Subcutaneous abdominal adipose tissue (tissue), 5 donors: ENCODE measurements around the gene JMY.

Experiments
- H3K27ac ChIP-seq: one replicate; pipeline ENCODE4 v1.7.0; 2013; ENCODE audit warnings: low read depth, mild to moderate bottlenecking, inconsistent platforms, low read length, moderate library complexity
- H3K27me3 ChIP-seq, 5 donors: one replicate each; pipeline ENCODE4 v1.7.0; 2013; ENCODE audit warnings: low read length in 5 of 5, inconsistent platforms in 1 of 5; ENCODE audit not compliant: control insufficient read depth in 5 of 5, insufficient read depth in 4 of 5
- H3K36me3 ChIP-seq, 5 donors: one replicate each; pipeline ENCODE4 v1.7.0; 2013; ENCODE audit warnings: low read length in 5 of 5; ENCODE audit not compliant: control insufficient read depth in 5 of 5, insufficient read depth in 5 of 5
- H3K4me1 ChIP-seq, 5 donors: one replicate each; pipeline ENCODE4 v1.7.0; 2013; ENCODE audit warnings: low read length in 5 of 5, mild to moderate bottlenecking in 3 of 5, moderate library complexity in 1 of 5; ENCODE audit not compliant: control insufficient read depth in 5 of 5, insufficient read depth in 5 of 5
- H3K4me3 ChIP-seq, 5 donors: one replicate each; pipeline ENCODE4 v1.7.0; 2013; ENCODE audit warnings: low read length in 5 of 5, low read depth in 1 of 5
- H3K9ac ChIP-seq, 5 donors: one replicate each; pipeline ENCODE4 v1.7.0; 2013; ENCODE audit warnings: low read length in 5 of 5, mild to moderate bottlenecking in 4 of 5, moderate library complexity in 3 of 5
- H3K9me3 ChIP-seq, 5 donors: one replicate each; pipeline ENCODE4 v1.7.0; 2013; ENCODE audit warnings: low read length in 5 of 5; ENCODE audit not compliant: control insufficient read depth in 5 of 5
- donor health status: healthy.
- donor health status: healthy.
- donor health status: healthy.
- donor health status: healthy.
- donor health status: healthy.

The JMY gene

DNA sequence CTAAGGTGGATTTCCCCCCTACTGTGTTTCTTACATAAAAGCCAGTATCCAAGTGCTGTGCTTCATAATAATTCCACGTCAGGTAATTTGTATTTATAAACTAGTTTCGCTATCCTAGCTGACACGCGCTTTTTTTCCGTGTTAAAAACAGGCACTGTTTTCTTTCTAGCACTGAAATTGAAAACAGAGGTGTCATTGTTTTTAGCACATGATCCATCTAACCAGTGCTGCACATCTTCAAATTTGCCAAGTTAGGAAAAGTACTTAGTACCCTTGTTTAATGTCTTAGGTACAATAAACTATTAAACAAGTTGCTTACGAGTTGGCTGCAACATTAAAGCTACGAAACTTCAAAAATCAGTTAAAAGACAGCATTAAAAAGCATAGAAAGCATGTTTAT is 49.9 kb downstream of the JMY start:
- Histone ChIP-seq H3K9ac (no peak overlapping the region), H3K36me3 (peaks cover 0 to 5% (median under 1%) of the 10 kb centered on the region in 5 donors), H3K4me3 (no peak overlapping the region), H3K27ac (no peak overlapping the region), H3K9me3 (no peaks in the 10 kb centered on the region), H3K4me1 (no peaks in the 10 kb centered on the region), H3K27me3 (no peaks in the 10 kb centered on the region)

- Histone ChIP-seq H3K27ac (no peak overlapping the region), H3K9me3 (no peaks in the 10 kb centered on the region), H3K4me1 (no peaks in the 10 kb centered on the region), H3K4me3 (no peak overlapping the region), H3K27me3 (no peaks in the 10 kb centered on the region), H3K9ac (no peak overlapping the region), H3K36me3 (peaks cover 6 to 19% (median 15%) of the 10 kb centered on the region in 5 donors)
Observed at GRCh38 chr5:79287380-79287779, 51.4 kb downstream of the JMY start.

DNA sequence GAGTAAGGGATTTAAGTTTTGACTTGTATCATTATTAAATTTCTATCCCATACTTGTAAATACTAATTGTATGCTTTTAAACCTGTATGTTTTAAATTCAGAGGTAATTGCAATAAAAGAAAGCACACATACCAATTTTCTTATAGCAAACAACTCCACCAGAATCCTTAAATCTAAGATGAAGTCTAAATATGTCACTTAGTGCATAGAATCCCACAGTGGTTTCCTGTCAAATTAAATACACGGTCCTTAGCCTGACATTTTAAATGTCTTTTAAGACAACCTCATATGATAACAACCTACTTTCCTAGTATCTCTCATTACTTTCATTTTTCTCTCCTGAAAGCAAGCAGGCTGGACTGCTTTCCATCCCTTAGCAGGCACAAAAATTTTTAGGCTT is 52.0 kb downstream of the JMY start:
- Histone ChIP-seq H3K4me3 (no peak overlapping the region), H3K27me3 (no peaks in the 10 kb centered on the region), H3K4me1 (no peaks in the 10 kb centered on the region), H3K9me3 (no peaks in the 10 kb centered on the region), H3K36me3 (peaks cover 6 to 21% (median 15%) of the 10 kb centered on the region in 5 donors), H3K9ac (no peak overlapping the region), H3K27ac (no peak overlapping the region)

DNA sequence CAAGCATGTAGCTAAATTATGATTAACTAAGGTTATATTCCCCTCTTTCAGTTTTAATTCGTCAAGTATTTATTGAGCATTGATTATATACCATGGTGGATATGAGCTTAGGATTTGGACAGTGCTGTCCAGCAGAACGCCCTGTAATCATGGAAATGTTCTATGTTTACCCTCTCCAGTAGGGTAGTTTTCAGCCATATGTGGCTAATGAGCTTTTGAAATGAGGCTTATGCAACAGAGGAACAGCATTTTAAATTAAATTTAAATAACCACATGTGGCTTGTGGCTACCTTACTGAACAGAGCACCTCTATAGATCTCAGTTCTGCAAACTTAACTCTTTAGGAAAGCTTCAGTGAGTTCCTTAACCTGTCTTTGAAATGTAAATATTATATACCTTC is 59.1 kb downstream of the JMY start:
- no peak overlapping the region for H3K9ac ChIP-seq
- no peak overlapping the region for H3K27ac ChIP-seq
- peaks cover 9 to 25% (median 23%) of the 10 kb centered on the region in 5 donors for H3K36me3 ChIP-seq
- no peaks in the 10 kb centered on the region for H3K27me3 ChIP-seq
- H3K4me1 ChIP-seq = no peaks in the 10 kb centered on the region
- no peak overlapping the region for H3K4me3 ChIP-seq
- H3K9me3 ChIP-seq = no peaks in the 10 kb centered on the region

DNA sequence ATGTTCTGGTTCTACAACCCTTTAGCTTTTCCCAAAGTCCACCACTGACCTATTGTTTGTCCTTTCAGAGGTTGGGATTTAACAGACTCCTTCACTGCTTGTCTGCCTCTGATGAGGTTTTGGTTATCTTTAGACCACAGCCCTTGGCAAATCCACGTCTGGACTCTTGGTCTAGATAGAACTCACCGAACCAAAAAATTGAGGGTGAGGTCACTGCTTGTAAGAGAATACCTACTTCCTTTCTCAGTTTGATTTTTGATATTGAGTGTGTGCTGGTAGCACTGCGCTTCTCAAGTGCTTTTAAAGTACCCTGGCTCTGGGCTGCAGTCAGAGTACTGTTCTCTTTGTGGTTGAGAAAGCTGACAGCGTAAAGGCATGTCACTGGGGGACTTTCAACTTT is 61.7 kb downstream of the JMY start:
- Histone ChIP-seq H3K9ac (no peak overlapping the region), H3K4me3 (no peak overlapping the region), H3K4me1 (no peaks in the 10 kb centered on the region), H3K36me3 (peaks cover 20 to 32% (median 25%) of the 10 kb centered on the region in 5 donors), H3K27ac (no peak overlapping the region), H3K27me3 (no peaks in the 10 kb centered on the region), H3K9me3 (no peaks in the 10 kb centered on the region)

GRCh38 chr5:79301046-79301712 is 65.2 kb downstream of the JMY start:
- Histone ChIP-seq H3K9ac (no peak overlapping the region), H3K4me1 (no peaks in the 10 kb centered on the region), H3K36me3 (peaks cover 31 to 51% (median 34%) of the 10 kb centered on the region in 5 donors), H3K27ac (no peak overlapping the region), H3K9me3 (no peaks in the 10 kb centered on the region), H3K27me3 (no peaks in the 10 kb centered on the region), H3K4me3 (no peak overlapping the region)

DNA sequence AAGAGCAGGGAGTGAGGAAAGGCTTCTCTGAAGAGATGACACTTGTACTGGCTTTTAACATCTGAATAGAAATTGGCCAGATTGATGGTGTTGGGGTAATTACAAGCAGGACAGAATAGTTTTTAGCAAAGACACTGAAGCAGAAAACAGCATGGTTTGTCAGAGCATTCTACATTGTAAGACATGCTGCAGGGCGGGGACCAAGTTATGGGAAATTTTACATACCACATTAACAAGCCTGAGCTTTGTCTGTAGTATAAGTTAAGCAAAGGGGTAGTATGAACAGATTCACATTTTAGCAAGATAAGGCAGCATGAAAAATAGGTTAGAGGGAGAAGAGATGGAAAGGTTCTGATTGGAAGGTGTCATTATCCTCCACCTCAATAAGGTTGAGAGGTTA is 66.5 kb downstream of the JMY start:
- Histone ChIP-seq H3K36me3 (peaks cover 41 to 63% (median 44%) of the 10 kb centered on the region in 5 donors), H3K27ac (no peak overlapping the region), H3K4me3 (no peak overlapping the region), H3K27me3 (no peaks in the 10 kb centered on the region), H3K9ac (no peak overlapping the region), H3K4me1 (no peaks in the 10 kb centered on the region), H3K9me3 (no peaks in the 10 kb centered on the region)

- peaks cover 30 to 52% (median 39%) of the 10 kb centered on the region in 5 donors for H3K36me3 ChIP-seq
- no peak overlapping the region for H3K9ac ChIP-seq
- no peaks in the 10 kb centered on the region for H3K4me1 ChIP-seq
- H3K9me3 ChIP-seq = no peaks in the 10 kb centered on the region
- H3K27me3 ChIP-seq = no peaks in the 10 kb centered on the region
- no peak overlapping the region for H3K4me3 ChIP-seq
- H3K27ac ChIP-seq = no peak overlapping the region
Observed at GRCh38 chr5:79305706-79306105, 69.8 kb downstream of the JMY start.

- H3K36me3 ChIP-seq = peaks cover 36 to 45% (median 37%) of the 10 kb centered on the region in 5 donors
- no peaks in the 10 kb centered on the region for H3K9me3 ChIP-seq
- H3K27me3 ChIP-seq = no peaks in the 10 kb centered on the region
- no peak overlapping the region for H3K9ac ChIP-seq
- no peak overlapping the region for H3K4me3 ChIP-seq
- no peaks in the 10 kb centered on the region for H3K4me1 ChIP-seq
- H3K27ac ChIP-seq = no peak overlapping the region
Observed at GRCh38 chr5:79318935-79319614, 83.1 kb downstream of the JMY start.

- Histone ChIP-seq H3K4me3 (no peak overlapping the region), H3K36me3 (peaks cover 0 to under 1% (median 0%) of the 10 kb centered on the region in 5 donors), H3K9ac (no peak overlapping the region), H3K27ac (no peak overlapping the region), H3K27me3 (no peaks in the 10 kb centered on the region), H3K9me3 (peaks cover 0 to 3% (median 0%) of the 10 kb centered on the region in 5 donors), H3K4me1 (no peaks in the 10 kb centered on the region)
Observed at GRCh38 chr5:79329453-79329852, 93.5 kb downstream of the JMY start.
